ENCODE measurements around the gene MCL1. TPM values are rescaled to one million over a fixed set of nuclear protein-coding genes. Genes with fewer than 3 reads are reported as not detected.
"Not testable (repeated sequence)": the region's sequence is repeated elsewhere in the genome, so short reads cannot be mapped to it uniquely, and the experiment has no call there.

The MCL1 gene
- total RNA-seq, 1 experiment from 2014 or later, result 235 TPM

- DNase-seq (ENCODE audit: low read depth), result no peak
These were observed 10.8 kb downstream of the MCL1 start for GRCh38 chr1:150568594-150568966.

GRCh38 chr1:150567717-150568593 lies 11.5 kb downstream of the MCL1 start:
- peak; percentile 96 for DNase-seq (ENCODE audit: low read depth)

DNA sequence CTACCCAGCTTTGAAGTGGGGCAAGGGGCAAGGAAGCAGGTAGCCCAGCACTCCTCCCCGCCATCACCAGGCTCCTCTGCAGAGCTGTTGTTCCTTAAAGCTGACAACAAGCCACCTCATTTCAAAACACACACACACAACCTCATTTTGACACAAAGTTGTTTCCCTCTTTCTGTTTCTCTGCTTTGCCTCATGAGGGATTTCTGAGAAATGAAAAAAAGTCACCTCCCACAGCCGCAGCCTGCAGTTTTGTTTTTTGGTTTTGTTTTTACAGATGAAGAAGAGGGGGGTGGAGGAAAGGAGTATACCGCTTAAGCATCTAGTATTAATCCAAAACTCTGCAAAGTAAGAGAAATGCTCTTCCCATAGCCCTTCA lies 12.1 kb downstream of the MCL1 start:
- no peak for DNase-seq (ENCODE audit: low read depth)

DNA sequence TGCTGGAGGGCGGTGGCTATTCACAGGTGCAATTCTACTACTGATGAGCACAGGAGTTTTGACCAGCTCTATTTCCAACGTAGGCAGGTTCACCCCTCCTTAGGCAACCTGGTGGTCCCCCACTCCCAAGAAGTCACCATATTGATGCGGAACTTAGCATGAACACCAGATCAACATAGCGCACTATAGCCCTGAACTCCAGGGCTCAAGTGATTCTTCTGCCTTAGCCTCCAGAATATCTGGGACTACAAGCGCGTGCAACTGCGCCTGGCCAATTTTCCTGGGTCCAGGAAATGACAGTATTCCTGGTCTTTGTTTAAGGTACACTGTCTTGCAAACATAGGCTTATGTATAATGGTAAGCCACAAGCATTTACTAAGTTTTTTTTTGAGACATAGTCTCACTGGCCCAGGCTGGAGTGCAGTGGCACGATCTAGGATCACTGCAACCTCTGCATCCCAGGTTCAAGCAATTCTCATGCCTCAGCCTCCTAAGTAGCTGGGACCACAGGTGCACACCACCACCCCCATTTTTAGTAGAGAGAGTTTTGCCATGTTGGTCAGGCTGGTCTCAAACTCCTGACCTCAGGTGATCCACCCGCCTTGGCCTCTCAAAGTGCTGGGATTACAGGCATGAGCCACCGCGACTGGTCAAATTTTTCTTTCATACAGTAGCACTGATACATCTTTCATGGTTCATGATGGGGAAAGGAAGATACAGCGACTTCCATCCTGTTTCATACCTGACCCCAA lies 12.6 kb downstream of the MCL1 start:
- no peak for DNase-seq (ENCODE audit: low read depth)

- DNase-seq (ENCODE audit: low read depth), result not testable (repeated sequence)
These were observed 14.0 kb downstream of the MCL1 start for GRCh38 chr1:150565240-150565991.

- no peak for DNase-seq (ENCODE audit: low read depth)
These were observed 15.1 kb downstream of the MCL1 start for GRCh38 chr1:150564051-150564991.

- peak; percentile 60 for DNase-seq (ENCODE audit: low read depth)
These were observed 15.9 kb downstream of the MCL1 start for GRCh38 chr1:150563340-150564038.

DNA sequence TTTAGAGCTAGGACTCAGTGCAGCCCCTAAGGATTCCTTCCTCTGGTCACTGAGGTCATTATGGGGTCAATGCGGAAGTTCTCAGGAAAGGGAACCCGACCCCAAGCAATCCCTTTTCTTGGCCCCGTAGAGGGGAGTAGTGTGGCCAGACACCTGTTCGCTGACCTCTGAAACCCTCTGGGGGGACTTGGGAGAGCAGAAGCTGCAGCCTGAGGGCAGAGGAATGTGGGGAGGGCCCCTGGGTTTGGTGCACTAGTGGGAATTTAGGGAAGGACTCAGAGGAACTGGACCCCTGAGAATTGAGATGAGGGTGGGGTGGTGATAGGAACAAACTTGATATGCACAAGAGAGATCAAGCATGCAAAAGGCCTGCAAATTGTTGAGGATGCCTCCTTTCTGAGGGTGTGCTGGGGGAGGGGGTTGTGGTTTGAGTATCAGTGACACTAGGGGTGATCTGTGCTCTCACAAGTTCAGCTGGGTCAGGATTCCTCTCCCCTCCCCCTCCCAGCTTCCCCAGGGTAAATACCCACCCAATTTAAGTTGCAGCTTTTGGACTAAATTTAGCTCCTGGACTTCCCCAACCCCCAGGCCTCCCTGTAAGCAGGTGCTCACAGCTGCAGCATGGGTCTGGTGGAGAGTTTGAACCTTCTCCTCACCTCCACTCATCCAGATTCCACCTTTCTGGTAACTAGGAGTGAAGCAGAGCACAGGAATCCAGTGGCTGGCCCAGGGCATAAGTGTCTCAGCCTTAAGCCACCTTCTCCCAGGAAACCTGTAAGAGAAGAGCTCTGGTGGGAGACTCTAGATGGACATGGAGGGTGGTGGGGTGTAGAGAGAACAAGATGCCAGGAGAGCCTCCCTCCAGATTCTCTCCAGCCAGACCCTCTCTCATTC lies 16.7 kb downstream of the MCL1 start:
- no peak for DNase-seq (ENCODE audit: low read depth)

DNA sequence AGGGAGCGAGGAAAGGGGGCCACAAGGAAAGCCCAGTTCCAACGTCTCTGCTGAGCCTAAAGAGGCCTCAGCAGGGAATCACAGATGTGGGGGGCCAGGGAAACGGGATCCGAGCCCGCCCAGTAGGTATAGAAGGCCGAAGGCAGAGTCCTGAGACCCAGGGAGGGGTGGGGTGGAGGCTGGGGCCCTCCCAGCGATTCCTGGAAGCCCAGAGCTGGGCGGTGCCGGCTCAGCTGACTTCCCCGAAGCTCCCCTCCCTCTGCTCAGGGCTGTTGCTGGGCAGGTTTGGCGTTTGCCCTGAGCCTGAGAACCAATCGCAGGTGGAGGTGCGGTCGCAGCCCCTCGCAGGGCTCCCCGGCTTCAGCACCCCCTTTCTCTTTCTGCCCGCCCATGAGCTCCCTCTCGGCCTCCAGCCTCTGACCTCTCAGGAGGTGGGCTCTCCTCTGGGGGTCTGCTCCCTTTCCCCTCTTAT lies 17.4 kb downstream of the MCL1 start:
- DNase-seq (ENCODE audit: low read depth), result peak; percentile 92

- peak; percentile 99 for DNase-seq (ENCODE audit: low read depth)
These were observed 18.0 kb downstream of the MCL1 start for GRCh38 chr1:150561254-150561973.

DNA sequence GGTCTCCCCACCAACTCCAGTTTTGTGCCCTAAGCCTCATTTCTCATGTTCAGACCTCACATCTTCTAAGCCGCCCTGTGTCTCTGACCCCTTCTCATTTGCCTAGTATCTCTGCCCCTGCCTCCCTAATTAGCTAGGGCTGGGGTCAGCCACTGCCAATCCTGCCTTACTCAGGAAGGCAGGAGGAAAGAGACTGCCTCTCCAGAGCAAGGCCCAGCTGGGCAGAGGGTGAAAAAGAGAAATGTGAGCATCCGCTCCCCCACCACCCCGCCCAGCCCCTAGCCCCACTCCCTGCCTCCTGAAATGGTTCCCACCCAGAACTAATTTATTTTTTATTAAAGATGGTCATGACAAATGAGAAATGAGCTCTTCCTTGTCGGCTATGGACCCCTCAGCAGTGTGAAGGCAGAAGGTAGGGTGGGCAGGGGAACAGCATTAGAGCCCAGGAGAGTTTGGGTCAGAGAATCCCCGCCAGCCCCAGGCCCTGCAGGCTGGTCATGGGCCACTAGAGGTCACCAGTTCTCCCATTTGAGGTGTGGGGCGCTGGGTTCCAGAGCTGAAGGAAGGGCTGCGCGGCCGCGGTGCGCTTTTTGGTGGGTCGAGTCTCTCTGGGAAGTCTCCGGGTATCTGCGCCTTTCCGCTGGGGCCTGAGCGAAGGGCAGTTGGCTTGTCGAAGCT lies 18.7 kb downstream of the MCL1 start:
- peak; percentile 93 for DNase-seq (ENCODE audit: low read depth)

GRCh38 chr1:150560011-150560438 lies 19.4 kb downstream of the MCL1 start:
- peak; percentile 70 for DNase-seq (ENCODE audit: low read depth)

- no peak for DNase-seq (ENCODE audit: low read depth)
These were observed 19.8 kb downstream of the MCL1 start for GRCh38 chr1:150559656-150560010.

GRCh38 chr1:150558761-150559655 lies 20.4 kb downstream of the MCL1 start:
- DNase-seq (ENCODE audit: low read depth), result no peak

- DNase-seq (ENCODE audit: low read depth), result no peak
These were observed 21.1 kb downstream of the MCL1 start for GRCh38 chr1:150558303-150558704.

DNA sequence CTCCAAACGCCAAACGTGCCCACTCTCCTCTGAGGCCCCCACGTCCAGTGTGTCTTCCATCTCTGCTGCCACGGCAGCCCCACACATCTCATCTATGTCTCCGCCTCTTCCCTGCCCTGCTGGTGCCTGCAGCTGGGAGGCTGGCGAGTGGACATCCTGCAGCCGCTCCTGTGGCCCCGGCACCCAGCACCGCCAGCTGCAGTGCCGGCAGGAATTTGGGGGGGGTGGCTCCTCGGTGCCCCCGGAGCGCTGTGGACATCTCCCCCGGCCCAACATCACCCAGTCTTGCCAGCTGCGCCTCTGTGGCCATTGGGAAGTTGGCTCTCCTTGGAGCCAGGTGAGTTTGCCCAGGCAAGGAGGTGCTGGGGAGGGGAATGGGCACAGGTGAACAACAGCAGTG lies 21.6 kb downstream of the MCL1 start:
- no peak for DNase-seq (ENCODE audit: low read depth)

- no peak for DNase-seq (ENCODE audit: low read depth)
These were observed 22.3 kb downstream of the MCL1 start for GRCh38 chr1:150557065-150557600.

All from Daoy (cell line).